GM12892 (cell line): Measurements from ENCODE around the gene IGSF5. TPM values are rescaled to one million over a fixed set of nuclear protein-coding genes. Genes with fewer than 3 reads are reported as not detected.
"Not testable (repeated sequence)": the region's sequence is repeated elsewhere in the genome, so short reads cannot be mapped to it uniquely, and the experiment has no call there.

Source experiments
- DNase-seq: peaks from one replicate; pipeline ENCODE4 v3.0.0; 2011; ENCODE audit not compliant: insufficient read length
- FAIRE-seq: peaks from 2 replicates; lab custom pipeline; 2011; peaks lifted over from hg19 to GRCh38; lab: Jason Lieb, UNC
- POLR2A ChIP-seq: IDR thresholded peaks from 2 replicates; pipeline ENCODE4 v1.6.1; 2011; ENCODE audit warnings: low read depth, low read length, control low read depth
- POLR2AphosphoS5 ChIP-seq: IDR thresholded peaks from 2 replicates; pipeline ENCODE4 v1.6.1; 2011; ENCODE audit warnings: low read depth, low read length, control low read depth
- TAF1 ChIP-seq: IDR thresholded peaks from 2 replicates; pipeline ENCODE4 v1.6.1; 2011; ENCODE audit warnings: low read depth, mild to moderate bottlenecking, control low read depth, low read length, borderline replicate concordance
- polyA plus RNA-seq: library from polyadenylated mRNA; unstranded; fragments of >200 nt; gene quantifications from one replicate; pipeline ENCODE4 v1.2.1, GENCODE V29; 2012; ENCODE audit warnings: missing spikeins, inconsistent platforms; ENCODE audit not compliant: missing spikeins

IGSF5 gene
- not detected for polyA plus RNA-seq

DNA sequence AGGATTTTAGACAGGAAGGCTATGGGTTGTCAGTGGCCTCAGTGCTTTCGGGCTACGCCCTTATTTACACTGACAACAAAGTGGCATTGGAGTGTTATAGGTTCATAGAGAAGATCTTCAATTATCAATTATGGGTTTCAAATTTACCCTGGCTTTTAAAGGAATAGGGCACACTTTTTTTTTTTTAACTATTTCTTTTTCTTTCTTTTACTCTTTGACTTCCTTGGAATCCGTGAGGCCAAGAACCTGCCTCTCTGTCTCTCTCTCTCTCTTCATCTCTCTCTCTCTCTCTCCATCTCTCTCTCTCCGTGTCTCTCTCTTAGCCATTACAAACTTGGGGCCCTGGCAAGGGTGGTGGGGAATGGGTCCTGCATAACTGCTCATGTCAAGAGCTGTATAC is at the start of gene IGSF5:
Gene IGSF5 (plus strand): TSS at position 301 of the 400 bp plus-strand sequence. CDS start 327 bp downstream, outside the sequence.
- DNase-seq, FAIRE-seq: not testable (repeated sequence)

GRCh38 chr21:39696196-39696595 is 48.8 kb upstream of the IGSF5 start:
- FAIRE-seq (no peak), DNase-seq (no peak)
- TF ChIP-seq POLR2A (no peak), POLR2AphosphoS5 (no peak), TAF1 (no peak)

GRCh38 chr21:39696618-39697017 is 48.4 kb upstream of the IGSF5 start:
- FAIRE-seq: no peak
- no peak for DNase-seq
- no peak for TF ChIP-seq POLR2AphosphoS5

DNA sequence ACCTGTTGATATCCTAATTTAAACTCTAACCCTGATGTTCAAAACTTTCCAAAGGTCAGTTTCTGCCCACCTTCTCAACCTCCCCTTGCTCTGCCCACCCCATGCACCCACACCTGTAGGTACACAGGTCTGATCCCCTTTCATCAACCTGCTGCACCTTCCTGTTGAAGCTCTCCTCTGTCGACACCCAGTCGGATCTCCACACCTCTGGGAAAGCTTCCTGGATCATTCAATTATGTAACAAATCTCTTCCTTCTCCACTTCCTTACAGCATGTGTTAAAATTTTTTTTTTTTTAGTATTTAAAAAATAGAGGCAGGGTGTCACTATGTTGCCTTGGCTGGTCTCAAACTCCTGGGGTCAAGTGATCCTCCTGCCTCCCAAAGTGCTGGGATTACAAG is 44.7 kb upstream of the IGSF5 start:
- no peak for FAIRE-seq
- no peak for DNase-seq
- no peak for TF ChIP-seq POLR2A
- TF ChIP-seq POLR2AphosphoS5: no peak
- no peak for TF ChIP-seq TAF1

DNA sequence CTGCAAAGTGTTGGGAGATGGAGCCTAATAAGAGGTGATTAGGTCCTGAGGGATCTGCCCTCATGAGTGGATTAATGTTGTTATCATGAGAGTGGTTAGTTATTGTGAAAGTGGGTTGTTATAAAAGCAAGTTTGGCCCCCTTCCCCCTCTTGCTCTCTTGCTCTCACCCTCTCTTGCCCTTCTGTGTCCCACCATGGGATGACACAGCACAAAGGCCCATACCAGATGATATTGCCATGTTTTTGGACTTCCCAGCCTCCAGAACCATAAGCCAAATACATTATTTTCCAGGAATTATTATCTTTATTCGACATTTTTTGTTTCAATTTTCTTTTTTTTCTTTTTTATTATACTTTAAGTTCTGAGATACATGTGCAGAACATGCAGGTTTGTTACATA is 41.4 kb upstream of the IGSF5 start:
- TF ChIP-seq POLR2AphosphoS5: no peak
- DNase-seq (no peak), FAIRE-seq (no peak)

DNA sequence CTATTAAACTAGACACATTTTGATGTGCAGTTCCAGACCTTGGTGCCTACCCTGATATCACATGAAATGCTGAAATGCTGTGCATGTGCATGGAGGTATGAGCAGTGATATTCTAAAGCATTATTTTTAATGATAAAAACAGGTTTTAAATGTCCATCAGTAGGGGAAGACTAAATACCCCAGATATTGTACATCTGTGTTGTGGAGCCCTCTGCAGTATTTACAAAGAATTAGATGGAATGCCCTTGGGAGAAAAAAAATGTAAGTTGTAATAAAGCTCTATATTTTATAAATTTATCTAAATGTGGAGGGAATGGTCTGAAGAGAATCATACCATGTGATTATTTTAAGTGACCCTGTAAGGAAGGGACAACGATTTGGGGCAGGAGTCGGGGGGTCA is 39.1 kb upstream of the IGSF5 start:
- DNase-seq (no peak), FAIRE-seq (no peak)
- no peak for TF ChIP-seq POLR2AphosphoS5
- no peak for TF ChIP-seq POLR2A
- TF ChIP-seq TAF1: no peak

- FAIRE-seq: no peak
- TF ChIP-seq POLR2AphosphoS5: no peak
- no peak for TF ChIP-seq POLR2A
- TF ChIP-seq TAF1: no peak
- DNase-seq: no peak
Observed at GRCh38 chr21:39707316-39707715, 37.7 kb upstream of the IGSF5 start.

DNA sequence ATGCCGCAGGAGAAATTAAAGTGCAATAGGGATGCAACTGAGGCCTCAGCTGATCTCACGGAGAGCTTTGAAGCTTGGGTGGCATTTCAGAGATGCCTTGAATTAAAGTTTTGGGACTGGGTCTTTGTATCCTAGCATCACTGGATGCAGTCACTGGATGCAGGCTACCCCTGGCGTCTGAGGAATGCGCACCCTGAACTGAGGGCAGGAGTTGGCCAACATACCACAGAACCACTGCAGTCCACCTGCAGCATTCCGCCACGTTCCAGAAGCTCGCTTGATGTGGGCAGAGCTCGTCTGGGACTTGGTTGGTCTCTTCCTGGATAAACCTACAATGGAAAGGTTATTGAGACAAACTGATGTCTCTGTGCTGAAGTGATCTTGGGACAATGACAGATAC is 34.1 kb upstream of the IGSF5 start:
- FAIRE-seq (no peak), DNase-seq (no peak)
- TF ChIP-seq POLR2A: no peak
- no peak for TF ChIP-seq POLR2AphosphoS5
- TF ChIP-seq TAF1: no peak

GRCh38 chr21:39712273-39712672 is 32.7 kb upstream of the IGSF5 start:
- FAIRE-seq (no peak), DNase-seq (no peak)
- no peak for TF ChIP-seq POLR2A

- no peak for DNase-seq
- no peak for FAIRE-seq
Observed at GRCh38 chr21:39712976-39713375, 32.0 kb upstream of the IGSF5 start.

GRCh38 chr21:39713905-39714304 is 31.1 kb upstream of the IGSF5 start:
- no peak for FAIRE-seq

More at GRCh38 chr21:39712976-39713375, 32.0 kb upstream of the IGSF5 start:
- TF ChIP-seq POLR2AphosphoS5 (no peak), POLR2A (no peak), TAF1 (no peak)

GRCh38 chr21:39714331-39714730 is 30.7 kb upstream of the IGSF5 start:
- no peak for DNase-seq
- FAIRE-seq: no peak
- TF ChIP-seq POLR2A: no peak
- TF ChIP-seq TAF1: no peak
- TF ChIP-seq POLR2AphosphoS5: no peak

More at GRCh38 chr21:39713905-39714304, 31.1 kb upstream of the IGSF5 start:
- no peak for DNase-seq
- TF ChIP-seq TAF1: no peak
- no peak for TF ChIP-seq POLR2AphosphoS5
- no peak for TF ChIP-seq POLR2A

GRCh38 chr21:39715804-39716397 is 29.1 kb upstream of the IGSF5 start:
- DNase-seq (no peak), FAIRE-seq (no peak)
- TF ChIP-seq POLR2A (no peak), POLR2AphosphoS5 (no peak), TAF1 (no peak)
